GM06990 (cell line): ENCODE measurements around the gene NPFFR1.
A peak's percentile ranks its signal among the peaks of the same experiment; 100 is the strongest.
"Not testable (repeated sequence)": the region's sequence is repeated elsewhere in the genome, so short reads cannot be mapped to it uniquely, and the experiment has no call there.

Experiments used
- DNase-seq: peaks from one replicate; pipeline ENCODE4 v3.0.0-alpha.2; 2011; ENCODE audit not compliant: insufficient read length; ENCODE audit errors: extremely low read depth
- H3K27me3 ChIP-seq: replicated peaks from 2 replicates; pipeline ENCODE4 v1.6.0; 2011; ENCODE audit warnings: low read length; ENCODE audit not compliant: control insufficient read depth, insufficient read depth
- H3K36me3 ChIP-seq: 2 replicates; pipeline ENCODE4 v1.5.1; 2011; ENCODE audit warnings: low read length; ENCODE audit not compliant: control insufficient read depth, insufficient read depth
- H3K4me3 ChIP-seq: replicated peaks from 2 replicates; pipeline ENCODE4 v1.5.1; 2011; ENCODE audit warnings: low read depth, mild to moderate bottlenecking, control low read depth, low read length
- TF ChIP-seq, protein P1 (sequence below): IDR thresholded peaks from 2 replicates; pipeline ENCODE4 v1.5.1; 2011; ENCODE audit warnings: low read length, control low read depth, mild to moderate bottlenecking, inconsistent platforms; ENCODE audit not compliant: insufficient read depth, poor library complexity, severe bottlenecking

Gene NPFFR1

DNA sequence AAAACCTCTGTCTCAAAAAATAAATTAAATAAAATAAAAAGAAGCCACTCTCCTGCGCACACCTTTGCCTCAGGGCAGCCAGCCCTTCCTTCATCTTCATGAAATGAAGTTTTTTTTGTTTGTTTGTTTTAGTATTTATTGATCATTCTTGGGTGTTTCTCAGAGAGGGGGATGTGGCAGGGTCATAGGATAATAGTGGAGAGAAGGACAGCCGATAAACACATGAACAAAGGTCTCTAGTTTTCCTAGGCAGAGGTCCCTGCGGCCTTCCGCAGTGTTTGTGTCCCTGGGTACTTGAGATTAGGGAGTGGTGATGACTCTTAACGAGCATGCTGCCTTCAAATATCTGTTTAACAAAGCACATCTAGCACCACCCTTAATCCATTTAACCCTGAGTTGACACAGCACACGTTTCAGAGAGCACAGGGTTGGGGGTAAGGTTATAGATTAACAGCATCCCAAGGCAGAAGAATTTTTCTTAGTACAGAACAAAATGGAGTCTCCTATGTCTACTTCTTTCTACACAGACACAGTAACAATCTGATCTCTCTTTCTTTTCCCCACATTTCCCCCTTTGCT, 45.8 kb downstream of the NPFFR1 start:
- H3K36me3 ChIP-seq, DNase-seq, H3K27me3 ChIP-seq, H3K4me3 ChIP-seq: not testable (repeated sequence)

DNA sequence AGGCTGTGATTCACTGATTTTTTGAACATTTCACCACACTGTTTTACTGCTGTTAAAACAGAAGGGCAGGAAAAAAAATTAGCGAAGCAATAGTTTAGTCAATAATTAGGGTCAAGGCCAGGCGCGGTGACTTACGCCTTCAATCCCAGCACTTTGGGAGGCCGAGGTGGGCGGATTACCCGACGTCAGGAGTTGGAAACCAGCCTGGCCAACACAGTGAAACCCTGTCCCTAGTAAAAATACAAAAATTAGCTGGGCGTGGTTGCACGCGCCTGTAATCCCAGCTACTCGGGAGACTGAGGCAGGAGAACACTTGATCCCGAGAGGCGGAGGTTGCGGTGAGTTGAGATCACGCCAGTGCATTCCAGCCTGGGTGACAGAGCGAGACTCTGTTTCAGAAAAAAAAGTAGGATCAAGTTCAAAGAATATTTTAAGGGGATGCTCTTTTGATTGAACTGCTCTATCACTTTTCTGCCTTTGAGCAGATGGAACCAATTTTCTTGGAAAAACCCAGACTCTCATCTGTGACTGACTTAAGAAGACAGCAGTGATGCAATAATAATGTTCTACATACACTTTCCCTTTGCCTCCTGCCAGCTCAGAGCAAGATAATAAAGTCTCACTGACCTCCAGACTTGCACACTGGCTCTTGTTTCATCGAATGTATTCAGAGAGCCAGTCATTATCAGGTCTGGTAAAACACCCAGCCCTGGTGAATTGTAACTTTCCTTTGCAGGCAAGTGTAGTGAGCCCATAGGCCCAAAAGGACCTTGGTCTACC, 48.9 kb downstream of the NPFFR1 start:
- TF ChIP-seq, protein P1, sequence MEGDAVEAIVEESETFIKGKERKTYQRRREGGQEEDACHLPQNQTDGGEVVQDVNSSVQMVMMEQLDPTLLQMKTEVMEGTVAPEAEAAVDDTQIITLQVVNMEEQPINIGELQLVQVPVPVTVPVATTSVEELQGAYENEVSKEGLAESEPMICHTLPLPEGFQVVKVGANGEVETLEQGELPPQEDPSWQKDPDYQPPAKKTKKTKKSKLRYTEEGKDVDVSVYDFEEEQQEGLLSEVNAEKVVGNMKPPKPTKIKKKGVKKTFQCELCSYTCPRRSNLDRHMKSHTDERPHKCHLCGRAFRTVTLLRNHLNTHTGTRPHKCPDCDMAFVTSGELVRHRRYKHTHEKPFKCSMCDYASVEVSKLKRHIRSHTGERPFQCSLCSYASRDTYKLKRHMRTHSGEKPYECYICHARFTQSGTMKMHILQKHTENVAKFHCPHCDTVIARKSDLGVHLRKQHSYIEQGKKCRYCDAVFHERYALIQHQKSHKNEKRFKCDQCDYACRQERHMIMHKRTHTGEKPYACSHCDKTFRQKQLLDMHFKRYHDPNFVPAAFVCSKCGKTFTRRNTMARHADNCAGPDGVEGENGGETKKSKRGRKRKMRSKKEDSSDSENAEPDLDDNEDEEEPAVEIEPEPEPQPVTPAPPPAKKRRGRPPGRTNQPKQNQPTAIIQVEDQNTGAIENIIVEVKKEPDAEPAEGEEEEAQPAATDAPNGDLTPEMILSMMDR: no peak
- Histone ChIP-seq H3K27me3 (no peaks in the 10 kb centered on the region), H3K36me3 (no peaks in the 10 kb centered on the region), H3K4me3 (no peak overlapping the region)
- no peak for DNase-seq

- H3K36me3 ChIP-seq: no peaks in the 10 kb centered on the region
- TF ChIP-seq, protein P1: no peak
- no peak for DNase-seq
- H3K4me3 ChIP-seq: peak overlapping the region; percentile 74
- no peaks in the 10 kb centered on the region for H3K27me3 ChIP-seq
Measured at GRCh38 chr10:70233939-70234300, 49.9 kb downstream of the NPFFR1 start.

DNA sequence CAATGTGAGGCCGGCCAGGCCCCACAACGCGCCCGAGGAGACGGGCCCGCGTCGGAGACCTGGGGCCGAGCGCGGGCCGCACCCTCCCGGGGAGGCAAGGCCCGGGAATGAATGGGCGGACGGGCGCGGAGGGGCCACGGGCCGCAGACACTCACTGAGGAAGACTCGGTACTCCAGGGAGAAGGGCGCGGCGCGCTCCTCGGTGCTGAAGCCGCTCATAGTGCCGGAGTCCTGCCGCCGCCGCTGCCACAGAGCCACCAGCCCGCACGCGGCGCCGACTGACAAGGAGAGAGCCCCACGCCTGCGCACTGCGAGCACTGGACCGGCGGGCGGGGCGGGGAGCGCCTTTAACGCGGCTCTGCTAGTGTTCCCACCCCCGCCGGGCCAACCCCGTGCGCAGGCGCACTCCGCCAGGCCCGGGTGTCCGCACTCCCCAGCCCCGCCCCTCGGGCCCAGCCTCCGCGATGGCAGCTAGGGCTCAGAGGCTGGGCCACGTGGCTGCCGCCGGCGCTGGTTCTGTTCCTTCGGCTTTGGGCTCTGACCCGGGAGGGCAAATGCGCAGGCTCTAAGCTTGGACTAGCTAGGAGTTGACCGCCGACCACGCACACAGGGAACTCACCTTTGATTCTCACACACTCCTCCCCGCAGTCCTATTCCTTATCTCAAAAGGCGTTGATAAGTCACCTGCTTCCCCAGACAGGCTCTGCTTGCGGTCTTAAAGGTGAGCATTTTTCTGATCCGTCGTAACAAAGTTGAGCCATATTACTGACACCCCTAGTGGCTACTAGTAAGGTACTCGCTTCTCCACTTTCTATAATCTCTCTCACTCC, 50.5 kb downstream of the NPFFR1 start, which contains the start of gene PPA1:
Gene PPA1 (minus strand): TSS at position 321 of the 830 bp plus-strand sequence. CDS start 102 bp downstream, at position 219.
- H3K27me3 ChIP-seq: no peaks in the 10 kb centered on the region
- H3K4me3 ChIP-seq: peak within 1 kb of the TSS; percentile 90
- no peaks in the 10 kb centered on the region for H3K36me3 ChIP-seq
- peak; percentile 99 for DNase-seq
- TF ChIP-seq, protein P1: peak; percentile 27

- TF ChIP-seq, protein P1: no peak
- DNase-seq: no peak
- no peaks in the 10 kb centered on the region for H3K27me3 ChIP-seq
- H3K36me3 ChIP-seq: no peaks in the 10 kb centered on the region
- peak overlapping the region; percentile 90 for H3K4me3 ChIP-seq
Measured at GRCh38 chr10:70232859-70233108, 51.0 kb downstream of the NPFFR1 start.
